ENCODE measurements around the gene SUSD6.

- no peak for TF ChIP-seq CTCF (conservative IDR thresholded peaks at IDR 0.05)
- TF ChIP-seq EZH2 (IDR thresholded peaks at IDR 0.05; ENCODE audit: low read depth) = no peak
Measured at GRCh38 chr14:69619012-69619411, 7.6 kb downstream of the SUSD6 start.

Data from PC-9 (cell line).